MM.1S (cell line): ENCODE data around the gene FXYD7.

Source experiments
- CTCF ChIP-seq: fragments of 300-600 bp; sonication (generic); IDR thresholded peaks from 2 replicates; pipeline ENCODE4 v1.5.1; 2016; ENCODE audit warnings: antibody characterized with exemption, low read length, mixed read lengths
- EZH2 ChIP-seq: fragments of 300-600 bp; sonication (generic); optimal IDR thresholded peaks from 2 replicates; pipeline ENCODE3; 2017; ENCODE audit warnings: low read depth, mild to moderate bottlenecking, antibody characterized with exemption, low read length, mixed read lengths
- EZH2phosphoT487 ChIP-seq: fragments of 300-600 bp; sonication (generic); IDR thresholded peaks from 2 replicates; pipeline ENCODE4 v1.6.1; 2018; ENCODE audit warnings: antibody characterized with exemption, low read length

GRCh38 chr19:35143231-35143715 is at the start of gene FXYD7:
- TF ChIP-seq CTCF (no peak), EZH2 (no peak), EZH2phosphoT487 (no peak)
